HepG2 (cell line): ENCODE data around the gene SIRT7. TPM values are rescaled to one million over a fixed set of nuclear protein-coding genes. Genes with fewer than 3 reads are reported as not detected.

Experiments used
- CCDC6 ChIP-seq: sonication (generic); formaldehyde crosslinking; IDR thresholded peaks from 2 replicates; pipeline ENCODE4 v1.8.1; 2022; ENCODE audit warnings: mild to moderate bottlenecking, missing genetic modification reagents, moderate library complexity
- CHD2 ChIP-seq: IDR thresholded peaks from 2 replicates; pipeline ENCODE4 v1.6.1; 2011; ENCODE audit warnings: low read depth, low read length, improper control_type of control experiment
- GTF3A ChIP-seq: sonication (generic); formaldehyde crosslinking; conservative IDR thresholded peaks from 2 replicates; pipeline ENCODE4 v1.4.0; 2020; ENCODE audit warnings: mild to moderate bottlenecking, missing genetic modification reagents
- KDM1A ChIP-seq: IDR thresholded peaks from 2 replicates; pipeline ENCODE4 v1.6.1; 2016; ENCODE audit warnings: missing compliant biosample characterization
- KLF6 ChIP-seq: IDR thresholded peaks from 2 replicates; pipeline ENCODE4 v1.8.0; 2016; ENCODE audit warnings: missing biosample characterization, missing genetic modification reagents
- SSRP1 ChIP-seq: IDR thresholded peaks from 2 replicates; pipeline ENCODE4 v1.6.1; 2016; ENCODE audit warnings: control low read depth
- ZMAT3 ChIP-seq: sonication (generic); formaldehyde crosslinking; conservative IDR thresholded peaks from 2 replicates; pipeline ENCODE4 v1.7.0; 2021; ENCODE audit warnings: missing genetic modification reagents
- ZNF720 ChIP-seq: sonication (generic); formaldehyde crosslinking; IDR thresholded peaks from 2 replicates; pipeline ENCODE4 v1.4.0; 2020; ENCODE audit warnings: missing genetic modification reagents
- ZNF749 ChIP-seq: sonication (generic); formaldehyde crosslinking; IDR thresholded peaks from 2 replicates; pipeline ENCODE4 v1.8.0; 2022; ENCODE audit warnings: mild to moderate bottlenecking, missing genetic modification reagents, moderate library complexity, borderline replicate concordance
- polyA plus RNA-seq, 8 experiments: library from polyadenylated mRNA; depleted of rRNA in 3 of 8; stranded (reverse) in 7 of 8; unstranded in 1 of 8; fragments of >200 nt; fragmentation: Illumina TruSeq in 4 of 8; extraction: Trizol in 4 of 8; gene quantifications; 2 replicates each; pipeline versions ENCODE4 v1.2.1 to v1.2.3, GENCODE V29; 2011 to 2016; ENCODE audit warnings: low read depth in 4 of 8, missing spikeins in 1 of 8, mixed read lengths in 1 of 8; ENCODE audit not compliant: insufficient read depth in 1 of 8
- total RNA-seq, 5 experiments: library from RNA; depleted of rRNA; stranded (reverse); fragments of >200 nt; fragmentation: Illumina TruSeq; extraction: Trizol; gene quantifications; 2 replicates each; pipeline ENCODE4 v1.2.3, GENCODE V29; 2016; ENCODE audit warnings: low read depth in 1 of 5
- TF ChIP-seq, protein P1 (sequence below): sonication (generic); formaldehyde crosslinking; IDR thresholded peaks from 2 replicates; pipeline ENCODE4 v1.8.0; 2022; ENCODE audit warnings: missing genetic modification reagents, mild to moderate bottlenecking, inconsistent platforms, borderline replicate concordance
- TF ChIP-seq, protein P2 (sequence below): sonication (generic); formaldehyde crosslinking; IDR thresholded peaks from 2 replicates; pipeline ENCODE4 v1.4.0; 2020; ENCODE audit warnings: mild to moderate bottlenecking, missing genetic modification reagents, borderline replicate concordance
- TF ChIP-seq, protein P3 (sequence below): sonication (generic); formaldehyde crosslinking; IDR thresholded peaks from 2 replicates; pipeline ENCODE4 v1.9.0; 2021; ENCODE audit warnings: missing genetic modification reagents, mild to moderate bottlenecking, borderline replicate concordance
- TF ChIP-seq, protein P4 (sequence below): sonication (generic); formaldehyde crosslinking; IDR thresholded peaks from 2 replicates; pipeline ENCODE4 v1.5.1; 2020; ENCODE audit warnings: mild to moderate bottlenecking, missing genetic modification reagents, moderate library complexity
- TF ChIP-seq, protein P5 (sequence below): sonication (generic); formaldehyde crosslinking; IDR thresholded peaks from 2 replicates; pipeline ENCODE4 v1.4.0; 2020; ENCODE audit warnings: missing genetic modification reagents, mild to moderate bottlenecking, borderline replicate concordance
- TF ChIP-seq, protein P6 (sequence below): sonication (generic); formaldehyde crosslinking; IDR thresholded peaks from 2 replicates; pipeline ENCODE4 v1.4.0; 2020; ENCODE audit warnings: missing genetic modification reagents
- TF ChIP-seq, protein P7 (sequence below): sonication (generic); formaldehyde crosslinking; IDR thresholded peaks from 2 replicates; pipeline ENCODE4 v1.4.0; 2020; ENCODE audit warnings: missing genetic modification reagents

The SIRT7 gene
- total and polyA plus RNA-seq, 2 of the 13 experiments (the other 11 are each of a cell fraction or from before 2014, with no cell fraction given): 8.3 to 24.8 TPM

DNA sequence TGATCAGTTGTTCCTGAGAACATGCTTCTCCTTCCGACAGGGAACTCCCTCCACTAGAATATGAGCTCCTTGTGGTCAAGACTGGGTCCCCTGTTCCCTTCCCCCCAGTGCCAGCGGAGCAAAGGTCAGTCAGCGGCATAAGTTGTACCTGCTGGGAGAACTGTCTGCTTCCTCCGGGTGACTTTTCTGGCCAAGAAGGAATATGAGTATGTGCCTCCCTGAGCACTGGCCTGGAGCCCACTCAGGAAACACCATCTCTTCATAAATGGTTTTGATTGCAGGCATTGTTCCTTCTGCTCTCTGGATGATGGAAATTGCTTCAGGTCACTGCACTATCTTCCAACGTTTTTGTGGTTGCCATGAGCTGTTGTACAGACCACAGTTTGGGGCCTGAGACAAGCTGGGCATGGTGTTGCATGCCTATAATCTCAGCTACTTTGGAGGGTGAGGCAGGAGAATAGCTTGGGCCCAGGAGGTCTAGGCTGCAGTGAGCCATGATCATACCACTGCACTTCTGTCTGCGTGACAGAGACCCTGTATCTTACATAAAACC is 54.8 kb downstream of the SIRT7 start (continued):
- TF ChIP-seq, protein P1, sequence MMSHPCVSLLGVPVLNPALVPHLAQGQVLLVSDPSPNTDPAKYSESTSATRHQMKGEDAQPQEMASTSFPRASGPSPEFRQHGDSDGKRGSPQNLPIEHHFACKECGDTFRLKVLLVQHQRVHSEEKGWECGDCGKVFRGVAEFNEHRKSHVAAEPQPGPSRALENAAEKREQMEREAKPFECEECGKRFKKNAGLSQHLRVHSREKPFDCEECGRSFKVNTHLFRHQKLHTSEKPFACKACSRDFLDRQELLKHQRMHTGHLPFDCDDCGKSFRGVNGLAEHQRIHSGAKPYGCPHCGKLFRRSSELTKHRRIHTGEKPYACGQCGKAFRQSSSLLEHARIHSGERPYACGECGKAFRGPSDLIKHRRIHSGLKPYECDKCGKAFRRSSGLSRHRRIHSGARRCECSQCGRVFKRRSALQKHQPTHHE (CRISPR knock-in tag): no peak
- TF ChIP-seq, protein P2, sequence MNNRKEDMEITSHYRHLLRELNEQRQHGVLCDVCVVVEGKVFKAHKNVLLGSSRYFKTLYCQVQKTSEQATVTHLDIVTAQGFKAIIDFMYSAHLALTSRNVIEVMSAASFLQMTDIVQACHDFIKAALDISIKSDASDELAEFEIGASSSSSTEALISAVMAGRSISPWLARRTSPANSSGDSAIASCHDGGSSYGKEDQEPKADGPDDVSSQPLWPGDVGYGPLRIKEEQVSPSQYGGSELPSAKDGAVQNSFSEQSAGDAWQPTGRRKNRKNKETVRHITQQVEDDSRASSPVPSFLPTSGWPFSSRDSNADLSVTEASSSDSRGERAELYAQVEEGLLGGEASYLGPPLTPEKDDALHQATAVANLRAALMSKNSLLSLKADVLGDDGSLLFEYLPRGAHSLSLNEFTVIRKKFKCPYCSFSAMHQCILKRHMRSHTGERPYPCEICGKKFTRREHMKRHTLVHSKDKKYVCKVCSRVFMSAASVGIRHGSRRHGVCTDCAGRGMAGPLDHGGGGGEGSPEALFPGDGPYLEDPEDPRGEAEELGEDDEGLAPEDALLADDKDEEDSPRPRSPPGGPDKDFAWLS: no peak
- TF ChIP-seq, protein P3, sequence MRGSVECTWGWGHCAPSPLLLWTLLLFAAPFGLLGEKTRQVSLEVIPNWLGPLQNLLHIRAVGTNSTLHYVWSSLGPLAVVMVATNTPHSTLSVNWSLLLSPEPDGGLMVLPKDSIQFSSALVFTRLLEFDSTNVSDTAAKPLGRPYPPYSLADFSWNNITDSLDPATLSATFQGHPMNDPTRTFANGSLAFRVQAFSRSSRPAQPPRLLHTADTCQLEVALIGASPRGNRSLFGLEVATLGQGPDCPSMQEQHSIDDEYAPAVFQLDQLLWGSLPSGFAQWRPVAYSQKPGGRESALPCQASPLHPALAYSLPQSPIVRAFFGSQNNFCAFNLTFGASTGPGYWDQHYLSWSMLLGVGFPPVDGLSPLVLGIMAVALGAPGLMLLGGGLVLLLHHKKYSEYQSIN (CRISPR knock-in tag): no peak
- TF ChIP-seq, protein P4, sequence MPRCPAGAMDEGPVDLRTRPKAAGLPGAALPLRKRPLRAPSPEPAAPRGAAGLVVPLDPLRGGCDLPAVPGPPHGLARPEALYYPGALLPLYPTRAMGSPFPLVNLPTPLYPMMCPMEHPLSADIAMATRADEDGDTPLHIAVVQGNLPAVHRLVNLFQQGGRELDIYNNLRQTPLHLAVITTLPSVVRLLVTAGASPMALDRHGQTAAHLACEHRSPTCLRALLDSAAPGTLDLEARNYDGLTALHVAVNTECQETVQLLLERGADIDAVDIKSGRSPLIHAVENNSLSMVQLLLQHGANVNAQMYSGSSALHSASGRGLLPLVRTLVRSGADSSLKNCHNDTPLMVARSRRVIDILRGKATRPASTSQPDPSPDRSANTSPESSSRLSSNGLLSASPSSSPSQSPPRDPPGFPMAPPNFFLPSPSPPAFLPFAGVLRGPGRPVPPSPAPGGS (CRISPR knock-in tag): 0 out of 2 replicates have a peak, but pooled peaks have one; percentile 35
- TF ChIP-seq ZMAT3 (no peak), KLF6 (no peak), CCDC6 (no peak), KDM1A (no peak), CHD2 (no peak), GTF3A (CRISPR knock-in tag) (0 out of 2 replicates have a peak, but pooled peaks have one; percentile 78), ZNF720 (CRISPR knock-in tag) (no peak), SSRP1 (CRISPR knock-in tag) (peak; percentile 24; the same call in 1 of the 2 replicates), ZNF749 (CRISPR knock-in tag) (no peak)
- TF ChIP-seq, protein P5, sequence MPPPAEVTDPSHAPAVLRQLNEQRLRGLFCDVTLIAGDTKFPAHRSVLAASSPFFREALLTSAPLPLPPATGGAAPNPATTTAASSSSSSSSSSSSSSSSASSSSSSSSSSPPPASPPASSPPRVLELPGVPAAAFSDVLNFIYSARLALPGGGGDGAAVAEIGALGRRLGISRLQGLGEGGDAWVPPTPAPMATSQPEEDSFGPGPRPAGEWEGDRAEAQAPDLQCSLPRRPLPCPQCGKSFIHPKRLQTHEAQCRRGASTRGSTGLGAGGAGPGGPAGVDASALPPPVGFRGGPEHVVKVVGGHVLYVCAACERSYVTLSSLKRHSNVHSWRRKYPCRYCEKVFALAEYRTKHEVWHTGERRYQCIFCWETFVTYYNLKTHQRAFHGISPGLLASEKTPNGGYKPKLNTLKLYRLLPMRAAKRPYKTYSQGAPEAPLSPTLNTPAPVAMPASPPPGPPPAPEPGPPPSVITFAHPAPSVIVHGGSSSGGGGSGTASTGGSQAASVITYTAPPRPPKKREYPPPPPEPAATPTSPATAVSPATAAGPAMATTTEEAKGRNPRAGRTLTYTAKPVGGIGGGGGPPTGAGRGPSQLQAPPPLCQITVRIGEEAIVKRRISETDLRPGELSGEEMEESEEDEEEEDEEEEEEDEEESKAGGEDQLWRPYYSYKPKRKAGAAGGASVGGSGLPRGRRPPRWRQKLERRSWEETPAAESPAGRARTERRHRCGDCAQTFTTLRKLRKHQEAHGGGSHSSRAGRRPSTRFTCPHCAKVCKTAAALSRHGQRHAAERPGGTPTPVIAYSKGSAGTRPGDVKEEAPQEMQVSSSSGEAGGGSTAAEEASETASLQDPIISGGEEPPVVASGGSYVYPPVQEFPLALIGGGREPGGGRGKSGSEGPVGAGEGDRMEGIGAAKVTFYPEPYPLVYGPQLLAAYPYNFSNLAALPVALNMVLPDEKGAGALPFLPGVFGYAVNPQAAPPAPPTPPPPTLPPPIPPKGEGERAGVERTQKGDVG (CRISPR knock-in tag): 0 out of 2 replicates have a peak, but pooled peaks have one; percentile 86
- TF ChIP-seq, protein P6, sequence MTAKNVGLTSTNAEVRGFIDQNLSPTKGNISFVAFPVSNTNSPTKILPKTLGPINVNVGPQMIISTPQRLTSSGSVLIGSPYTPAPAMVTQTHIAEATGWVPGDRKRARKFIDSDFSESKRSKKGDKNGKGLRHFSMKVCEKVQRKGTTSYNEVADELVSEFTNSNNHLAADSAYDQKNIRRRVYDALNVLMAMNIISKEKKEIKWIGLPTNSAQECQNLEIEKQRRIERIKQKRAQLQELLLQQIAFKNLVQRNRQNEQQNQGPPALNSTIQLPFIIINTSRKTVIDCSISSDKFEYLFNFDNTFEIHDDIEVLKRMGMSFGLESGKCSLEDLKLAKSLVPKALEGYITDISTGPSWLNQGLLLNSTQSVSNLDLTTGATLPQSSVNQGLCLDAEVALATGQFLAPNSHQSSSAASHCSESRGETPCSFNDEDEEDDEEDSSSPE (CRISPR knock-in tag): no peak
- TF ChIP-seq, protein P7, sequence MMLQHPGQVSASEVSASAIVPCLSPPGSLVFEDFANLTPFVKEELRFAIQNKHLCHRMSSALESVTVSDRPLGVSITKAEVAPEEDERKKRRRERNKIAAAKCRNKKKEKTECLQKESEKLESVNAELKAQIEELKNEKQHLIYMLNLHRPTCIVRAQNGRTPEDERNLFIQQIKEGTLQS: no peak
